CD14-positive monocyte (primary cell): ENCODE measurements around the gene MAMSTR. TPM values are rescaled to one million over a fixed set of nuclear protein-coding genes. Genes with fewer than 3 reads are reported as not detected.

Source experiments
- DNase-seq, 3 donors: peaks; one replicate each; pipeline ENCODE4 v3.0.0-alpha.2; 2011 to 2022
- H2AFZ ChIP-seq: 2 replicates; pipeline ENCODE4 v1.6.0; 2012; ENCODE audit warnings: mild to moderate bottlenecking, low read depth, low read length, inconsistent platforms; ENCODE audit not compliant: insufficient read depth, poor library complexity, severe bottlenecking
- H3K27ac ChIP-seq, 2 donors: 1 replicate in 1 of 2; 2 replicates in 1 of 2; pipeline ENCODE4 v1.5.1; 2012 to 2013; ENCODE audit warnings: low read length in 2 of 2, control low read depth in 1 of 2, inconsistent platforms in 1 of 2, low read depth in 1 of 2, mild to moderate bottlenecking in 1 of 2
- H3K27me3 ChIP-seq, 2 donors: one replicate each; pipeline versions ENCODE4 v1.6.0 to v1.6.1; 2011 to 2013; ENCODE audit warnings: low read length in 2 of 2; ENCODE audit not compliant: control insufficient read depth in 2 of 2, insufficient read depth in 2 of 2
- H3K36me3 ChIP-seq, 2 donors: replicated peaks in 1 of 2; 1 replicate in 1 of 2; 2 replicates in 1 of 2; pipeline versions ENCODE4 v1.5.1 to v1.6.1; 2012 to 2013; ENCODE audit warnings: low read length in 2 of 2, control low read depth in 1 of 2, inconsistent platforms in 1 of 2, mild to moderate bottlenecking in 1 of 2; ENCODE audit not compliant: insufficient read depth in 2 of 2, control insufficient read depth in 1 of 2
- H3K4me1 ChIP-seq, 2 donors: 1 replicate in 1 of 2; 2 replicates in 1 of 2; pipeline versions ENCODE4 v1.5.1 to v1.6.1; 2012 to 2013; ENCODE audit warnings: low read length in 2 of 2, control low read depth in 1 of 2, inconsistent platforms in 1 of 2, mild to moderate bottlenecking in 1 of 2, moderate library complexity in 1 of 2; ENCODE audit not compliant: insufficient read depth in 2 of 2, control insufficient read depth in 1 of 2
- H3K4me2 ChIP-seq: replicated peaks from 2 replicates; pipeline ENCODE3; 2012; ENCODE audit warnings: low read length, moderate library complexity, mild to moderate bottlenecking; ENCODE audit not compliant: poor library complexity, severe bottlenecking; ENCODE audit errors: extremely low read depth
- H3K4me3 ChIP-seq, 3 experiments: fragments of 200-600 bp in 1 of 3; sonication (generic) in 1 of 3; replicated peaks in 1 of 3; 1 replicate in 2 of 3; 2 replicates in 1 of 3; pipeline ENCODE4 v1.5.1; 2011 to 2013; ENCODE audit warnings: low read length in 3 of 3, mild to moderate bottlenecking in 3 of 3, control low read depth in 2 of 3, low read depth in 2 of 3, inconsistent platforms in 1 of 3, moderate library complexity in 1 of 3
- H3K79me2 ChIP-seq: 2 replicates; pipeline ENCODE4 v1.6.0; 2012; ENCODE audit warnings: mild to moderate bottlenecking, control low read depth, inconsistent platforms, low read length, moderate library complexity; ENCODE audit not compliant: insufficient read depth
- H3K9ac ChIP-seq: 2 replicates; pipeline ENCODE4 v1.6.0; 2017; ENCODE audit warnings: low read length, mild to moderate bottlenecking; ENCODE audit not compliant: insufficient read depth, poor library complexity, severe bottlenecking
- H3K9me3 ChIP-seq, 2 donors: replicated peaks in 1 of 2; 1 replicate in 1 of 2; 2 replicates in 1 of 2; pipeline versions ENCODE4 v1.5.1 to v1.6.1; 2012 to 2013; ENCODE audit warnings: low read length in 2 of 2, control low read depth in 1 of 2; ENCODE audit not compliant: control insufficient read depth in 1 of 2, insufficient read depth in 1 of 2
- H4K20me1 ChIP-seq: 2 replicates; pipeline ENCODE4 v1.6.0; 2012; ENCODE audit warnings: mild to moderate bottlenecking, low read length, control low read depth, moderate library complexity; ENCODE audit not compliant: insufficient read depth
- H3K27ac Mint-ChIP-seq, 7 donors: one replicate each; pipeline ENCODE4 v1.8.0; 2020; ENCODE audit warnings: mild to moderate bottlenecking in 7 of 7, mixed read lengths in 7 of 7, moderate library complexity in 6 of 7, inconsistent platforms in 2 of 7
- H3K27me3 Mint-ChIP-seq, 3 donors: one replicate each; pipeline ENCODE4 v1.8.0; 2021 to 2022; ENCODE audit warnings: low read depth in 3 of 3, mild to moderate bottlenecking in 3 of 3, mixed read lengths in 3 of 3, moderate library complexity in 3 of 3, inconsistent platforms in 1 of 3
- H3K36me3 Mint-ChIP-seq, 2 donors: one replicate each; pipeline ENCODE4 v1.8.0; 2020; ENCODE audit warnings: mixed read lengths in 2 of 2, inconsistent platforms in 1 of 2, mild to moderate bottlenecking in 1 of 2
- H3K4me1 Mint-ChIP-seq: one replicate; pipeline ENCODE4 v1.8.0; 2020; ENCODE audit warnings: mild to moderate bottlenecking, mixed read lengths
- H3K4me3 Mint-ChIP-seq, 2 donors: one replicate each; pipeline ENCODE4 v1.8.0; 2020; ENCODE audit warnings: mild to moderate bottlenecking in 2 of 2, mixed read lengths in 2 of 2, moderate library complexity in 1 of 2
- H3K9me3 Mint-ChIP-seq, 7 donors: one replicate each; pipeline ENCODE4 v1.8.0; 2020 to 2022; ENCODE audit warnings: mixed read lengths in 7 of 7, mild to moderate bottlenecking in 6 of 7, moderate library complexity in 6 of 7, inconsistent platforms in 2 of 7
- WGBS: methylation state at CpG from one replicate; pipeline ENCODE4 v1.1.5; 2013; ENCODE audit warnings: missing lambda C conversion rate; ENCODE audit not compliant: insufficient coverage; 5-methylcytosine and 5-hydroxymethylcytosine counted together
- intact Hi-C, 2 donors: fragments of 100-400 bp; cut with micrococcal nuclease; formaldehyde crosslinking; loops; one replicate each; pipeline versions ENCODE4 v1.15.0 to v1.15.1; 2023
- polyA plus RNA-seq, 3 donors: library from polyadenylated mRNA; depleted of rRNA in 1 of 3; unstranded in 2 of 3; stranded (reverse) in 1 of 3; fragments of 300-500 nt in 2 of 3; fragments of >200 nt in 1 of 3; fragmentation: Illumina TruSeq in 2 of 3; gene quantifications; 1 replicate in 2 of 3; 2 replicates in 1 of 3; pipeline ENCODE4 v1.2.3, GENCODE V29; 2012 to 2021
- TF ChIP-seq, protein P1 (sequence below): fragments of 200-600 bp; IDR thresholded peaks from one replicate; pipeline ENCODE4 v1.8.0; 2022; ENCODE audit warnings: antibody characterized with exemption, mild to moderate bottlenecking

MAMSTR gene
- polyA plus RNA-seq, 3 donors = 0.07 TPM; not detected in 2

DNA sequence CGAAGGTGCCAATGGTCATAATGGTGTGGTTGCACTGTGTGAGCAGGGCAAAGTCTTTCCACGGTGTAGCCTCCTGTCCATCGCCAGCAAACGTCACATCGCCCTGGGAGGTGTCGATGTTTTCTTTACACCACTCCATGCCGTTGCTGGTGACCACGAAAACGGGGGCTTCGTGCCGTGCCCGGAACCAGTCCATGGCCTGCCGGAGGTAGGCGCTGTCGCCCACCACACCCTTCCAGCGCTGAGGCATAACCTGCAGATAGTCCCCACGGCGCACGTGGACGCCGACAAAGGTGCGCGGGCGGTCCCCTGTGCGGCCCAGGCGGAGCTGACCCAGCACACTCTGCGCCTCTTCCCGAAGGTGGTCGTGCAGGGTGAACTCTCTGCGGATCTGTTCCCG, 30.8 kb upstream of the MAMSTR start:
- peaks cover 54 to 86% (median 66%) of the 10 kb centered on the region in 3 donors for H3K27me3 Mint-ChIP-seq
- H3K4me1 ChIP-seq = peaks cover 14 to 28% of the 10 kb centered on the region in 2 donors
- intact Hi-C loops = no loop called here
- TF ChIP-seq, protein P1, sequence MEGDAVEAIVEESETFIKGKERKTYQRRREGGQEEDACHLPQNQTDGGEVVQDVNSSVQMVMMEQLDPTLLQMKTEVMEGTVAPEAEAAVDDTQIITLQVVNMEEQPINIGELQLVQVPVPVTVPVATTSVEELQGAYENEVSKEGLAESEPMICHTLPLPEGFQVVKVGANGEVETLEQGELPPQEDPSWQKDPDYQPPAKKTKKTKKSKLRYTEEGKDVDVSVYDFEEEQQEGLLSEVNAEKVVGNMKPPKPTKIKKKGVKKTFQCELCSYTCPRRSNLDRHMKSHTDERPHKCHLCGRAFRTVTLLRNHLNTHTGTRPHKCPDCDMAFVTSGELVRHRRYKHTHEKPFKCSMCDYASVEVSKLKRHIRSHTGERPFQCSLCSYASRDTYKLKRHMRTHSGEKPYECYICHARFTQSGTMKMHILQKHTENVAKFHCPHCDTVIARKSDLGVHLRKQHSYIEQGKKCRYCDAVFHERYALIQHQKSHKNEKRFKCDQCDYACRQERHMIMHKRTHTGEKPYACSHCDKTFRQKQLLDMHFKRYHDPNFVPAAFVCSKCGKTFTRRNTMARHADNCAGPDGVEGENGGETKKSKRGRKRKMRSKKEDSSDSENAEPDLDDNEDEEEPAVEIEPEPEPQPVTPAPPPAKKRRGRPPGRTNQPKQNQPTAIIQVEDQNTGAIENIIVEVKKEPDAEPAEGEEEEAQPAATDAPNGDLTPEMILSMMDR = no peak
- peak overlapping the region in 1 of 7 donors; percentile 5 for H3K27ac Mint-ChIP-seq
- DNase-seq = no peak
- H3K27me3 ChIP-seq = peaks cover 17 to 62% of the 10 kb centered on the region in 2 donors
- no peaks in the 10 kb centered on the region for H3K79me2 ChIP-seq
- H3K4me3 Mint-ChIP-seq = peak overlapping the region in 1 of 2 donors; percentile 21
- H3K4me1 Mint-ChIP-seq = peaks cover 33% of the 10 kb centered on the region
- peaks cover 3 to 5% of the 10 kb centered on the region in 2 donors for H3K36me3 Mint-ChIP-seq
- no peaks in the 10 kb centered on the region for H4K20me1 ChIP-seq
- H3K9me3 Mint-ChIP-seq = peaks cover 7 to 28% (median 19%) of the 10 kb centered on the region in 7 donors
- no peak overlapping the region for H3K27ac ChIP-seq
- no peaks in the 10 kb centered on the region for H3K36me3 ChIP-seq
- H3K9me3 ChIP-seq = peaks cover 5 to 7% of the 10 kb centered on the region in 2 donors
- no peak overlapping the region for H3K9ac ChIP-seq
- H3K4me2 ChIP-seq = no peak overlapping the region
- WGBS = 97% methylated on average over 29 of the region's 31 CpGs
- H2AFZ ChIP-seq = no peak overlapping the region
- no peak overlapping the region for H3K4me3 ChIP-seq

DNA sequence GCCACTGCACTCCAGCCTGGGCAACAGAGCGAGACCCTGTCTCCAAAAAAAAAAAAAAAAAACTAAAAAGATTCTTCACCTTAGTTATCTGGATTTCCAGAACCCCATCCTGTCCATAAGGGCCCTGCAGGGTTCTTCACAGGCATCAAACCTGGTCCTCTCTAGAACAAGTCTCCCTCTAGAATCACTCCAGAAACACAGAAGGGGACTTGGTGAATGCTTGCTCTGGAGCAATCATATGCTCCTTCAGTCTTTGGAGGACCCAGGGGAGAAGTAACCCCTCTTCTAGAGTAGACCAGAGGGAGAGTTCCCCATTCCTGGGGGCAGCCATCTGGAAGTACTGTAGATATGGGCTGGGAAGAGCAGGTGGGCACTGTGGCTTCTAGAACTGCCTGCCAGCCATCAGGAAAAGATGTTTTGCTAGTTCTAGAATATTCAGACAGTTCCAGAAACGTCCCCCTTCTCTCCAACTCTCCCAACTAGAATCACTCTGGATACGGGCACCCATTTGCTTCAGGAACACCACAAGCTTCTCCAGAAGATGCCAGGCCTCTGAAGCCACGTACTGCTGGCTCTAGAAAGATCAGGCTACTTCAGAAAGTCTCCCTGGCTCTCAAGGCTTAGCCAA, 30.2 kb upstream of the MAMSTR start:
- no peaks in the 10 kb centered on the region for H3K36me3 ChIP-seq
- Mint-ChIP-seq H3K4me1 (peaks cover 34% of the 10 kb centered on the region), H3K4me3 (no peak overlapping the region), H3K27ac (no peak overlapping the region), H3K36me3 (peaks cover 3 to 5% of the 10 kb centered on the region in 2 donors), H3K9me3 (peaks cover 8 to 32% (median 23%) of the 10 kb centered on the region in 7 donors), H3K27me3 (peaks cover 53 to 87% (median 67%) of the 10 kb centered on the region in 3 donors)
- H3K9ac ChIP-seq = no peak overlapping the region
- H4K20me1 ChIP-seq = no peaks in the 10 kb centered on the region
- no peaks in the 10 kb centered on the region for H3K79me2 ChIP-seq
- DNase-seq = no peak
- peaks cover 17 to 63% of the 10 kb centered on the region in 2 donors for H3K27me3 ChIP-seq
- intact Hi-C loops = no loop called here
- TF ChIP-seq, protein P1 = no peak
- H3K27ac ChIP-seq = no peak overlapping the region
- H3K4me1 ChIP-seq = peaks cover 14 to 28% of the 10 kb centered on the region in 2 donors
- WGBS = 87% methylated on average over 3 of the region's 4 CpGs
- H3K4me3 ChIP-seq = no peak overlapping the region
- no peak overlapping the region for H3K4me2 ChIP-seq
- H2AFZ ChIP-seq = no peak overlapping the region
- peaks cover 10 to 12% of the 10 kb centered on the region in 2 donors for H3K9me3 ChIP-seq
